GM19468 (cell line): Measurements from ENCODE around the gene VWC2L.

Source experiments
- ATAC-seq: cut with Tn5 transposase; IDR thresholded peaks from one replicate; pipeline ENCODE4 v1.9.1; 2021; ENCODE audit warnings: mild to moderate bottlenecking, moderate library complexity, moderate number of reproducible peaks; ENCODE audit not compliant: unreplicated experiment; ENCODE audit errors: extremely low read depth

VWC2L gene

DNA sequence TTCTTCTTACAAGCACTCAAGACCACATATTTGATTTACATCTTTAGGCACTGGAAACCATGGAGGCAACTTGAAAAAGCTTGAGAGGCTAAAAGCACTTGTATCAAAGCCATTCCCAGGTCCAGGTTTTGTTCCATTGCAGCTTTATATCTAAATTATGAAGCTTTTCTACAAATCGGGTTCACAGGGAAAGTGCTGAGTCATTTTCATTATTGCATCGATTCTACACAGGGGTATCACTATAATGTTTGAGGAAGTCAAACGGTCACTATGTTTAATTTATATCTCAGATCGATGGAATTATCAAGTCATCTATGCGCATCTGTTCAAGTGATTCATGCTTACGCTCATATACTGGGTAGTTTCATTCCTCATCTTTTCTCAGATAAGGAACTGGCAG, 118.7 kb downstream of the VWC2L start:
- no peak for ATAC-seq

GRCh38 chr2:214533541-214533940, 122.7 kb downstream of the VWC2L start:
- no peak for ATAC-seq

DNA sequence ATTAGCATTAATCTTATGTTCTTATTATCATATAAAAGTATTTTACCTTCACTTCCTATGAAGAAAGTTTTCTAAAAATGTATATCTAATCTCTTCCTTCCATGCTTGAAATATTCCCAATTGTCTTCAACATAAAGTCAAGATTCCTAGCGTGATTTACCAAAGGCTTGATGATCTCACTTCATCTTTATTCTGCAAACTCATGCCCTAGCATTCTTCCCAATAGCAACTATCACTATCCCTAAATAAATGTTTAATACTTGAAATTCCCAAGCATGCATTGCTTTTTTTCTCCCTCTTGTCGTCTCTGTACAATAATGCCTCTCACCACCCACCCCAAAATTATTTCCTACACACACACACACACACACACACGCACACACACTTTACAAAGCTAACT, 125.8 kb downstream of the VWC2L start:
- no peak for ATAC-seq

DNA sequence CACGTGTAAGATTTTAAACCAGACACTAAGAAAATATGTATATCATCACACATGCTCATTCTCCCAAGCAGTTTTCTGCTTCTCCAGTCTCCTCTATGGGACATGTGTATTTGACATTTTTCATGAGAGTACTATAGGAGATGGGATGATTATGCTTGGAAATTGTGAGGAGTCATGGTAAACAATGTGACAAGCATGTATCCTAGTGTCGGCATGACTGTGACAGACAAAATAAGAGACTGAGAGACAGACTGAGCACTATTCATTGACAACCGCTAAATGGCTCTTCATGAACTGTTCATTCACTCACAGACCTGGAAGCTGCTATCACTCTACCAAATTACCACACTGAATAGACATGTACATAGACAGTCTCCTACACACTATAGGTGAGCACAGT, 127.1 kb downstream of the VWC2L start:
- no peak for ATAC-seq

DNA sequence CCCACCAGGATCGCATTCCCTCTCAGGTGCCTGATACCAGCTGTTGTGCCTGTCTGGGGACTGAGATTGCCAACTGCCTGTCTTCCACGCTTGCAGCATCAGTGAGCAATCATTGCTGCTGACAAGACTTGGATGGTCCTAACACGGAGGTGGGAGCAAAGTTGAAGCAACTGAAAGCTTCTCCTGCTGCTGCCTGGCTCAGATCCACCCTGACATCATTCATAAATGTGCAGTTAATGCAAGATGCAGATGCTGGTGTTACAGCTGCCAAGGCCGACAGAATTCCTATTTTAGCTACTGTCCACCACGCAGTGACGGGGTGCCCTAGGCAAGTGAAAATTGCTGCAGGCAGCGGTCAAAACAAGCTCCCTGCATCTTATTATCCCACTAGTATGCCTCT, 131.4 kb downstream of the VWC2L start:
- ATAC-seq: no peak

GRCh38 chr2:214542866-214543265, 132.0 kb downstream of the VWC2L start:
- ATAC-seq: no peak

GRCh38 chr2:214543386-214543955, 132.6 kb downstream of the VWC2L start:
- no peak for ATAC-seq

- no peak for ATAC-seq
Observed at GRCh38 chr2:214545898-214546542, 135.2 kb downstream of the VWC2L start.

DNA sequence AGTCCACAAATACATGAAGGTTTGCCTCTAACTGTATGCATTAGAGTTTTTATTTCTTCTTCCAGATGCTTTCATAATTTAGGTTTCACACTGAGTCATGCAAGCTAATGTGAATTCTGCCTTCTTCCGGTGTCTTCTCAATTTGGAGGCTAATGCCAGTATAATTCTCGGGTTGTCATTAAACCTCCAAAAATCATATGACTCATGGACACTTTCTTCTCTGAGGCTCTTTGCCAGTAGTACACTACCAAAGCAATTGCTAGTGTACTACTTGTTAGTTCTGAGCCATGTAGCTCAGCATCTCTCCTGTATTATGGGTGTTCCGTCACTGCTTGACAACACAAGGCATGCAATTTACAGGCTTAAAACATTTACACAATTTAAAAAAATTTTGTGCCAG, 137.1 kb downstream of the VWC2L start:
- ATAC-seq: no peak

DNA sequence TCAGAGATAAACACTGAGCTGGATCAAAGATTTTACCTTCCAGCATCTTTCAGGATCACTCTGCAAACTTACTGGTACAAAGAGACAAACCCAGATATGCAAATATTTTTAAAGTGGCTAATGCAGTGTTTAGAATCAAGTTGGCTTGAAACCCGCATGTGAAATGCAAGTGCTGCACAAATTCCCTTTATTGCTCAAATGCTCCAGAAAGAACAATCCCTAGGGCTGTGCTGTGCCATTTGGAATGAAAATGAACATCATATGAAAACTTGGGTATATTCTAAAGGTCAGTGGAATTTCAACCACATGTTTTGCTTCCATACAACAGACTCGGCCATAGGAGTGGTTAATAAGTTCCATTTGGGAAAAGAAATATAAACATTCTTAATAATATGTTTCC, 139.1 kb downstream of the VWC2L start:
- no peak for ATAC-seq

DNA sequence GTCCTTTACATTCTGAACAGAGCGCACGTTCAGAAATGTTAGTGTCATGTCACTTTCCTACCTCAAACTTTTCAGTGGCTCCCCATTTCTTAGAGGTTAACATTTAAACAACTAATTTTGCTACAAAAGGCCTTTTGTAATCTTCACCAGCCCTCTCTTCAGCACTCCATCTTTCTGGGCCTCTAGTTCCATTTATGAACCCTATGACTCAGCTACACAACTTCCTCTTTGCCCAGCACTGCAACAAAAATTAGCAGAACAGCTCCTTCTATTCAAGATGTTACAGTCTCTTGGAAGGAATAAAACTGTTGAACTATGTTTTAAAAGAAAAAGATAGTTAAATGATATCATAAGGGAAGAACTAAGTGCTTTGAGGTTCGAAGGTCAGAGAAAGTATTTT, 139.9 kb downstream of the VWC2L start:
- ATAC-seq: no peak

- ATAC-seq: no peak
Observed at GRCh38 chr2:214557884-214558283, 147.0 kb downstream of the VWC2L start.

DNA sequence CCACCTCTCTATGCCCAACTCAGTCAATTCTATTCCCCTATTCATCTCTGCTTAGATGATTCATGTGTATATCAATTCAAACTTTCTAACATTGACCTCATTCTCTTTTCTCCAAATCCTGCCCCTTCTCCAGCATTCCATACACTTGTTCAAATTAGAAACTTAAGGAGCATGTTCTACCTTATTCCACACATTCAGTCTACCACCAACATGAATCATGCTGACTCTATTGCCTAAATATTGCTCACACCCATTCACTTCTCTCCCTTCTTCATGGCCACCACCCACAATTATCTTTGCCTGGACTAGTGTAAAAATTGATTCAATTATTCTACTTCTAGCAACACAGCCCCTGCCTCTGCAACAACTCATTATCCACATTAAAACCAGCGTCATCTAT, 147.5 kb downstream of the VWC2L start:
- no peak for ATAC-seq

GRCh38 chr2:214560176-214560575, 149.3 kb downstream of the VWC2L start:
- no peak for ATAC-seq

- no peak for ATAC-seq
Observed at GRCh38 chr2:214560618-214561190, 149.8 kb downstream of the VWC2L start.

DNA sequence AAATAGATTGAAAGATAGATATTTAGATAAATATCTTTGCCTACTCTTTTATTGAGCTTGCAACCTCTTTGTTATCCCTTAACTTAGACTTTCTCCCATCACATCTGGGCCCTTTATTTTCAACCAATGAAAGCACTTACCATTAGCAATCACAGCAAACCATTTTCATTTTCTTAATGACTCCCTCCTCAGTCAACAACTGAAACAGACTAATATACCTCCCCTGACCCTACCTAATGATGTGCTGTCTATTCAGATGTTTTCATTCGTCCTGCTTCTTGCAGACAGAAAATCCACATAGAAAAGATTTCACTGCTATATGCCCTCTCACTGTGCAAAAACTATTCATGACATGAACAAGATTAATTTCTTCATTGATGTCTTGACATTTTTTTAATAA, 154.4 kb downstream of the VWC2L start:
- no peak for ATAC-seq

- no peak for ATAC-seq
Observed at GRCh38 chr2:214566457-214566856, 155.6 kb downstream of the VWC2L start.

GRCh38 chr2:214569419-214570035, 158.7 kb downstream of the VWC2L start:
- no peak for ATAC-seq

DNA sequence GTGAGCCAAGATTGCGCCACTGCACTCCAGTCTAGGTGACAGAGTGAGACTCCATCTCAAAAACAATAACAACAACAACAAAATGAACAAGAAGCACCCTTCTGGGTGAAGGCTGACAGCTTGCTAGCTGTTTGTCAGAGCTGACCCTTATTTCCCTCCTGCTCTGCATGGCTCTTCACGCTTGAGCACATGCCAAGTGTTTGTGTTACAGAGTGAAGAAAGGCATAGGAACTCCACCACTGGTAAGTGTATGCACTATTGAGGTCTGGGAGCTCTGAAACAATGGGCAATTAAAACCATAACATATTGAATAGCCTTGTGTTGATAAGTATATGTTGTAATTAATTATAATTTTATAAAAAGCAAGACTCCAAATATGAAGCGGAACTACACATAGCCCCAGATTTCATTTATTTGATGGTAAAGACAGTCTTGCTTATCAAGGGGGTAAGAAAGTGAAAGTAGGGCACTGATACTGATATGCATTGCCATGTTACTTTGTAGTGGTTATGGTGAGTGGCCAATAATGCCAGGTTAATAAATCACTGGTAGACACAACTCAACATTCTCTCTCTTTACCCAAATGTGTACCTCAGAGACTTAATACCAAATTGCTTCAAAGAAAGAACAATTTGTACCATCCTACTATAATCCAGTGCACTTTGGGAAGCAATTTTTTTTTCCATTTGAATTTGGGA, 163.4 kb downstream of the VWC2L start:
- ATAC-seq: no peak

DNA sequence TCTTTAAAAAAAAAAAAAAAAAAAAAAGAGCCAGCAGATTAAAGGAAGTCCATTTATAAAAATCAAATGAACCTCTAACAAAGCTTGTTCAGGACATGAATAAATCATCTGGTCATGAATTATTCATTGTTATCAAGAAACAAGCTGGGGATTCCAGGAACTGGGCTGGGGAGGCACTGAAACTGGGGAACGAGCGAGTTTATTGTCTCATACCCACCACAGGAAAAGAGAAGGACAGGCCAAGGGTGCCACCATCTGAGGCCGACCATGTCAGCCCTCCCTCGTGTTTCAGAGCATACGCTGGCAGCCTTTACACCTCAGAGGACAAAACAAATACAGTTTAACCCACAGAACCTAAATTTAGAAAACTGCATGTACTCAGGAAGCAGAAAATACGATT, 164.2 kb downstream of the VWC2L start:
- ATAC-seq: no peak

- no peak for ATAC-seq
Observed at GRCh38 chr2:214575465-214575864, 164.6 kb downstream of the VWC2L start.
